ENCODE data around the gene LSAMP. TPM values are rescaled to one million over a fixed set of nuclear protein-coding genes. Genes with fewer than 3 reads are reported as not detected.

Gene LSAMP
- total and polyA plus RNA-seq, 2 of the 8 experiments (the other 6 are each of a cell fraction or from before 2014, with no cell fraction given): 1.8 to 5.7 TPM

- Histone ChIP-seq H3K56ac (replicated peaks; ENCODE audit: insufficient read length, low read depth, low read length) (no peak overlapping the region), H3K18ac (ENCODE audit: extremely low read depth, low read length) (no peak overlapping the region), H3K4me1 (replicated peaks in 1 of 4; ENCODE audit: control insufficient read depth in 3 of 4, insufficient read depth in 4 of 4, low read length in 3 of 4) (no peaks in the 10 kb centered on the region), H2AK5ac (ENCODE audit: low read depth, low read length) (no peak overlapping the region), H3K79me1 (ENCODE audit: low read depth, low read length) (no peaks in the 10 kb centered on the region), H3K23ac (ENCODE audit: insufficient read length) (no peak overlapping the region), H2BK120ac (replicated peaks; ENCODE audit: low read depth, low read length) (no peak overlapping the region), H2BK12ac (ENCODE audit: low read depth, low read length) (no peak overlapping the region), H3K4me2 (ENCODE audit: insufficient read depth in 1 of 2, low read depth in 2 of 2, low read length in 2 of 2) (no peak overlapping the region), H3K14ac (ENCODE audit: insufficient read length) (no peak overlapping the region), H2BK5ac (ENCODE audit: low read depth, low read length) (no peak overlapping the region), H3K9me3 (ENCODE audit: insufficient read depth in 2 of 2, low read depth in 1 of 2, low read length in 1 of 2) (no peaks in the 10 kb centered on the region), H3K27me3 (replicated peaks in 1 of 4; ENCODE audit: control insufficient read depth in 3 of 4, extremely low read depth in 1 of 4, insufficient read depth in 3 of 4, low read length in 3 of 4) (no peaks in the 10 kb centered on the region), H4K8ac (ENCODE audit: extremely low read depth, insufficient read depth, low read length) (no peak overlapping the region), H3K9ac (replicated peaks in 1 of 4; ENCODE audit: extremely low read depth in 1 of 4, low read depth in 3 of 4, low read length in 3 of 4) (no peak overlapping the region), H3K4ac (replicated peaks; ENCODE audit: insufficient read length, low read depth, low read length) (no peak overlapping the region), H2AFZ (ENCODE audit: low read length) (no peak overlapping the region), H2BK20ac (ENCODE audit: low read length) (no peak overlapping the region), H3K23me2 (ENCODE audit: low read depth, low read length) (no peaks in the 10 kb centered on the region), H4K91ac (replicated peaks; ENCODE audit: insufficient read length, low read length) (no peak overlapping the region), H4K5ac (ENCODE audit: insufficient read length, low read depth, low read length) (no peak overlapping the region), H3K27ac (ENCODE audit: low read depth, low read length) (no peak overlapping the region), H3K4me3 (ENCODE audit: extremely low read depth in 1 of 4, insufficient read depth in 2 of 4, low read depth in 3 of 4, low read length in 4 of 4) (no peak overlapping the region), H3K79me2 (ENCODE audit: control insufficient read depth in 1 of 2, insufficient read depth in 2 of 2, low read length in 2 of 2) (no peaks in the 10 kb centered on the region), H4K20me1 (replicated peaks in 1 of 2; ENCODE audit: control insufficient read depth in 1 of 2, insufficient read depth in 2 of 2, low read length in 2 of 2) (no peaks in the 10 kb centered on the region), H2BK15ac (ENCODE audit: low read length) (no peak overlapping the region), H3K36me3 (ENCODE audit: control insufficient read depth in 2 of 4, insufficient read depth in 4 of 4, low read length in 3 of 4) (no peaks in the 10 kb centered on the region)
- WGBS, 2 experiments (ENCODE audit: extremely low coverage in 1 of 2, insufficient coverage in 1 of 2, insufficient read length in 1 of 2, insufficient replicate concordance in 2 of 2, low coverage in 1 of 2, low lambda C conversion rate in 2 of 2, missing lambda C conversion rate in 1 of 2): 80% methylated on average over 1 of the region's 1 CpG; no CpG with 5 or more reads in 1 of the 2 experiments
- ChIA-PET POLR2A (ENCODE audit: partially characterized antibody) (interaction anchor here (0.6 kb wide), 1 partner anchor 34 kb away, joined by 3 read pairs; no protein-coding TSS in a partner anchor), CTCF (ENCODE audit: partially characterized antibody) (interaction anchor here (1.3 kb wide), 1 partner anchor 628 kb away, joined by 5 read pairs; no protein-coding TSS in a partner anchor)
- FAIRE-seq (no peak), DNase-seq (ENCODE audit: low read depth in 1 of 2, low spot score in 2 of 2) (no peak)
- TF ChIP-seq BCL11A (IDR thresholded peaks at IDR 0.05; ENCODE audit: low read depth in 2 of 2, low read length in 2 of 2) (no peak), SIRT6 (IDR thresholded peaks at IDR 0.05; ENCODE audit: low read length) (no peak), TAF7 (optimal IDR thresholded peaks at IDR 0.05; ENCODE audit: borderline replicate concordance, low read depth, low read length) (no peak)
Measured at GRCh38 chr3:116417151-116417550, 28.1 kb downstream of the LSAMP start.

Measured in H1 (cell line).